ENCODE measurements around the gene TANK. TPM values are rescaled to one million over a fixed set of nuclear protein-coding genes. Genes with fewer than 3 reads are reported as not detected.
"Not testable (repeated sequence)": the region's sequence is repeated elsewhere in the genome, so short reads cannot be mapped to it uniquely, and the experiment has no call there.

Gene TANK
- total RNA-seq, 1 experiment from 2014 or later = 64.4 TPM

GRCh38 chr2:161166538-161167409, 6.5 kb downstream of the TANK start:
- no peak for DNase-seq (ENCODE audit: low spot score)

DNA sequence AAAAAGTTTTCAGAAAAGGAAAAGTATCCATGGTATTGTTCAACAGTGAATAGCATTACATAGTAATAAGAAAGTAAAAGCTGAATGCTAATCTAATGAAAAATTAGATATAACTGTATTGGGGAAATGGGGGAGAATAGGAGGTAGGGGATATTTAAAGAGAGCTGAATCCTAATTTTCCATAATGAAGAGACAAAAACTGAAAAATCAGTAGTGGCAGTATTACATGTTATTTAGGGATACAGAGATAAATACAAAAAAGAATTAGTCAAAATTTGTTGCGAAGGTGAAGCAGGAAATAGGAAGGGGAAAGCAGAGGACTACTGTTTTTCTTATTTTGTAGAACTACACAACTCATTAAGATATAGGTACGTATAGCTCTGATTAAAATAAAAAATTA, 9.1 kb downstream of the TANK start:
- DNase-seq (ENCODE audit: low spot score) = no peak

DNA sequence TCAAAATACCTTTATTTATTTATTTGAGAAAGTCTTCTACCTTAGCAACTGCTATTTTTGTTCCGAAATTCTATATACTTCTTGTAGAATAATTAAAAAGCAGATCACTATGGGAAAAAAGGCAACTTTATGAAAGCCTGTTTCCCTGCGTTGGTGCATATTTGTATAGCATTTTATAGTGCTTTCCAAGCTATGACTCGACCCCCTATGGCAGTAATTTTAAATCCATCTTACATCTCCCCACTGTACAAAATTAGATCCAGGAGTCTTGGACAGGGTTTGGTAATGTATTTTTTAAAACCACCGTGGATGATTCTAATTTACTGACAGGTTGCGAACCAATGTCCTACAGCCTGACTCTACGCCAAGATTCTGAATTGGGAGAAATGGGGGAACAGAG, 10.1 kb downstream of the TANK start:
- DNase-seq (ENCODE audit: low spot score) = no peak

DNA sequence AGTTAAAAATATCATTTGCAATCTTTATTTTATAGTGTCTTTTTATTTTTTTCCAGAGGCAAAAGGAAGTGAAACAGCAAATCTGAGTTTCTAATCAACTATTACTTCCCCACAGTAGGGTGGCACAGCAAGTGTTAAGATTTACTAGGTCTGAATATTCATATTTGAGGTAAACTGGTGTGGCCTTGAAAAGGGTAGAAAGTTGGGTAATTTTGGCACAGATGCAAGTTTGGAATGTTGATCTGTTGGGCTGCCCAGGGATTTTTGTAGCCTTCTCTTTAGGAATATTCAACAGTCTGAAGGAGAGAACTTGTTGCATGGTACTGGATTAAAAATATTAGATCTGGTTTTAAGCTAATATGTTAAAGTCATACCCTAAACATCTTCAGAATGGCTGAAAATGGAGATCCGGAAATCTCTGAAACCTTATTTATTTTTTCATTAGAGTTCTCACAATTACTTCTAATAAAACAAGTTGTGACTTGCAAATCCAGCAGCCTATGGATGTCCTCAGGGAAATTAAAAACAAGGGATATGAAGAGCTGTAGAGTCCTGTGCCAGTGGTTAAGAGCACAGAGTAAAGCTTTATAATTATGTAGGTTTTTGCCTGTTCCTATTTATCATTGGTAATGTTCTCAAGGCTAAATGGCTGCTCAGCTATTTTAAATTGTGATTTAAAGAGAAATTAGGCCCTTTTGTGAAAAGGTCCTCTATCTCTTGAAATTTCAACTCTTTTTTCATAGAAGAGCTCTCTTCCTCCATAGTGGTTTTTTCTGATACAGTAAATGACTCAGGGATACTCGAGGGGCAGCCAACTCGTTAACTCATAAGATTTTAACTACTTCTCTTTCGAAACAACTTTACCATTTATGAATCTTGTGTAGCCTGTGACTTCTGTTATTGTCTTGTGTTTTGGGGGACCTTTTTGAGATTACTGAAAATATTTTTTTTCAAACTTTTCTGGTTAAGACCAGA, 11.0 kb downstream of the TANK start:
- no peak for DNase-seq (ENCODE audit: low spot score)

- DNase-seq (ENCODE audit: low spot score) = no peak
These were observed 12.8 kb downstream of the TANK start for GRCh38 chr2:161172901-161173540.

GRCh38 chr2:161173541-161174194, 13.4 kb downstream of the TANK start:
- no peak for DNase-seq (ENCODE audit: low spot score)

- no peak for DNase-seq (ENCODE audit: low spot score)
These were observed 17.7 kb downstream of the TANK start for GRCh38 chr2:161177969-161178368.

- DNase-seq (ENCODE audit: low spot score) = no peak
These were observed 18.5 kb downstream of the TANK start for GRCh38 chr2:161178756-161179155.

- no peak for DNase-seq (ENCODE audit: low spot score)
These were observed 29.8 kb downstream of the TANK start for GRCh38 chr2:161190050-161190449.

DNA sequence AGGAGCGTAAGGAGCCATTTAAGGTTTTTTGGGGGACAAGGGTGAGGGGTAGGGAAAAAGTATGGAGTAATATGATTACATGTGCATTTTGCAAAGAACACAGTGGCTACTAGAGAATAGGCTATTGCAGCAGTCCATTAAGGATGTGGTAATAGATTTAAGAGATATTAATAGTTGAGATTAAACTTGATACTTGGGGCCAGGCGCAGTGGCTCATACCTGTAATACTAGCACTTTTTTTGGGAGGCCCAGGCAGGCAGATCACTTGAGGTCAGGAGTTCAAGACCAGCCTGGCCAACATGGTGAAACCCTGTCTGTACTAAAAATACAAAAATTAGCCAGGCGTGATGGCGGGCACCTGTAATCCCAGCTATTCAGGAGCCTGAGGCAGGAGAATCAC, 35.4 kb downstream of the TANK start:
- not testable (repeated sequence) for DNase-seq (ENCODE audit: low spot score)

- DNase-seq (ENCODE audit: low spot score) = no peak
These were observed 39.9 kb downstream of the TANK start for GRCh38 chr2:161199912-161200701.

DNA sequence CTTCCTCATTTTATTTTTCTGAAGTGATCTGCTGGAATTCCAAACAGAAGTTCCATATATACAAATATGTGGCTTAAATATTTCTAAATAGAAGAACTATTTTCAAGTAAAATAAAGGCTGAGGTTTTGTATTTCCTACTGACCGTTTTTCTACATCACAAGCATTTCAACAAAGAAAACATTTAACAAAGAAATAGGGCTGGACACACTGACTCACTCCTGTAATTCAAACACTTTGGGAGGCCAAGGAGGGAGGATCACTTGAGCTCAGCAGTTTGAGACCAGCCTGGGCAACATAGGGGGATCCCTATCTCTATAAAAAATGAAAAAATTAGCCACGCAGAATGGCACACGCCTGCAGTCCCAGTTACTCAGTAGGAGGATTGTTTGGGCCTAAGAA, 44.6 kb downstream of the TANK start:
- DNase-seq (ENCODE audit: low spot score) = no peak

- DNase-seq (ENCODE audit: low spot score) = no peak
These were observed 46.3 kb downstream of the TANK start for GRCh38 chr2:161206471-161207032.

DNA sequence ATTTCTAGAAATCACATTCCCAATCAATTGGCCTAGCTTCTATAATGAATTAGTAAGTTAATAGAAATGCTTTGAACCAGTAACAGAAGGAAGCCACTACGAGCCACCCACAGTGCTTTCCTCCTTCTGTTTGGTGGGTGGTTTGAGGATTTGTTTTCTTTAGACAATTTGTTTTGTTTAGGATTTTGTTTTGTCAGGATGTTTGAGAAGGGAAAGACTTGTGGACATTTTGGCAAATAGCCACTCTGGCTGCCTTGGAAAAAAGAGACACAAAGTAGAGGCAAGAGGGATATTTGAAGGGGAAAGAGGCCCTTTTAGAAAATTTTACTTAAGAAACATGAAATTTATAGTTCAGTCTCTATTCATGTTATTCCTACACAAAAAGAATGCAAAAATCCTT, 47.7 kb downstream of the TANK start:
- peak; percentile 5 for DNase-seq (ENCODE audit: low spot score)

DNA sequence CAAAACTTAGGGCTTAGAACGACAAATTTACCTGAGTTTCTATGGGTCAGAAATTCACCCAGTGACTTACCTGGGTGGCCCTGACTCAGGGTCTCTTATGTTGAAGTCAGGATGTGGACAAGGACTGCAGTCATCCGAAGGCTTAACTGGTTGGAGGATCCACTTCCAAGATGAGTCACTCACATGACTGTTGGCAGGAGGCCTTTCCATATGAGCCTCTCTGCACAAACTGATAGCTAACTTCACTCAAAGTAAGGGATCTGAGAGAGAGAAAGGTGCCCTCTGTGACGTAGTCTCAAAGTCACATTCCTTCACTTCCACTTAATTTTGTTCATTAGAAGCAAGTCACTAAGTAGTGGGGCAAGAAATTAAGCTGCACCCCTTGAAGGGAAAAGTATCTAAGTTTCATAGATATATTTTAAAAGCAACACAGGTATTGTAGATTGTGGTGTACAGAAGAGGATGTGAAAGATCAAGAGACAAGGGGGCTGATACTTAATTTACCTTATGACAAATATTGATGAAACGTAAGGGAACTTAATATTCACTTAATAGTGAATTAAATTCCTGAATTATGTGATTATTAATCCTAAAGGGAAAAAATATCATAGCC, 48.4 kb downstream of the TANK start:
- peak; percentile 38 for DNase-seq (ENCODE audit: low spot score)

DNA sequence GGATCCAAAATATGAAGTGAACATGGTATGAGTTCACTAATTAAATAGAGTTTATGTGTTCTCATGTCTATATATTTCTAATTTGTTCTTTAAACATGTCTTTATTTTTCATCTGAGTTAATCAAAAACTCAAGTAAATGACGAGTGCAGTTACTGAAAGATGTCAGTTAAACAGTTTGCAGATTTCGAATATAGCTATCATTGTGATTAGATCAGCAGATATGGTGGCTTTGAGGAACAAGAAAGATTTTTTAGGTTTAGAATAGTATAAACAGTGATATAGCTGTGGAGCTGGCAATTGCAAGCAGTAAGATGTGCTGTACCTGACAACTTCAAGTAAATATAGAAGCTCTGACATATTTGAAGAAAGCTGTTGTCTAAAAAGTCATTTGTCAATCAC, 49.7 kb downstream of the TANK start:
- DNase-seq (ENCODE audit: low spot score) = no peak

- no peak for DNase-seq (ENCODE audit: low spot score)
These were observed 57.5 kb downstream of the TANK start for GRCh38 chr2:161217597-161218185.

DNA sequence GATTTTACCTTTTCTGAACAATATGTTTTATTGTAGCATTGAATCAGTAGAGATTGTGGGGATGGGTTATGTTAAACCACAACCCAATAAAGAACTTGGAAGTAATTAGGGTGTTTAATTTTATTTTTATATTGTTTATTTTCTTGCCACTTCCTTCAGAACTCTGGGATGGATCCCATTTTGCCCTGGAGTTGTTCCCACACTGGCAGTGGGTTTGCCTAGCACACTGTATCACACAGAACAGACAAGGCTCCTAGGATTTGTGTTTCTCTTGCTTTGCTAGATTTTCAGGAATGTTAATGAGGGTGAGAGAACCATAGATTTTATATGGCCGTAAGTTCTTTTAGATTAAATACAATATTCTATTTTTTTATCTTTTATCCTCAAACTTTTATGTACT, 59.0 kb downstream of the TANK start:
- DNase-seq (ENCODE audit: low spot score) = no peak

- DNase-seq (ENCODE audit: low spot score) = peak; percentile 16
These were observed 63.0 kb downstream of the TANK start for GRCh38 chr2:161223139-161223732.

Data from H4 (cell line).